Ectodermal cell (in vitro differentiated cells): Measurements from ENCODE around the gene NOTUM.

Experiments used
- H3K27ac ChIP-seq: 2 replicates; pipeline ENCODE4 v1.7.0; 2013; ENCODE audit warnings: mild to moderate bottlenecking, low read depth, low read length; ENCODE audit not compliant: insufficient read depth, poor library complexity, severe bottlenecking
- H3K27me3 ChIP-seq: 2 replicates; pipeline ENCODE4 v1.7.0; 2013; ENCODE audit warnings: mild to moderate bottlenecking, low read length; ENCODE audit not compliant: insufficient read depth, control insufficient read depth, poor library complexity, severe bottlenecking
- H3K36me3 ChIP-seq: one replicate; pipeline ENCODE4 v1.7.0; 2013; ENCODE audit warnings: low read length; ENCODE audit not compliant: control insufficient read depth, insufficient read depth
- H3K4me1 ChIP-seq: one replicate; pipeline ENCODE4 v1.7.0; 2013; ENCODE audit warnings: low read length; ENCODE audit not compliant: control insufficient read depth, insufficient read depth
- H3K4me3 ChIP-seq: 2 replicates; pipeline ENCODE4 v1.7.0; 2013; ENCODE audit warnings: low read depth, low read length, control low read depth; ENCODE audit not compliant: insufficient read depth
- H3K9me3 ChIP-seq: 2 replicates; pipeline ENCODE4 v1.7.0; 2013; ENCODE audit warnings: mild to moderate bottlenecking, low read length, moderate library complexity; ENCODE audit not compliant: control insufficient read depth
- WGBS, 2 experiments: methylation state at CpG; one replicate each; pipeline ENCODE4 v1.1.7; 2013; ENCODE audit warnings: missing lambda C conversion rate in 2 of 2; 5-methylcytosine and 5-hydroxymethylcytosine counted together

Gene NOTUM

DNA sequence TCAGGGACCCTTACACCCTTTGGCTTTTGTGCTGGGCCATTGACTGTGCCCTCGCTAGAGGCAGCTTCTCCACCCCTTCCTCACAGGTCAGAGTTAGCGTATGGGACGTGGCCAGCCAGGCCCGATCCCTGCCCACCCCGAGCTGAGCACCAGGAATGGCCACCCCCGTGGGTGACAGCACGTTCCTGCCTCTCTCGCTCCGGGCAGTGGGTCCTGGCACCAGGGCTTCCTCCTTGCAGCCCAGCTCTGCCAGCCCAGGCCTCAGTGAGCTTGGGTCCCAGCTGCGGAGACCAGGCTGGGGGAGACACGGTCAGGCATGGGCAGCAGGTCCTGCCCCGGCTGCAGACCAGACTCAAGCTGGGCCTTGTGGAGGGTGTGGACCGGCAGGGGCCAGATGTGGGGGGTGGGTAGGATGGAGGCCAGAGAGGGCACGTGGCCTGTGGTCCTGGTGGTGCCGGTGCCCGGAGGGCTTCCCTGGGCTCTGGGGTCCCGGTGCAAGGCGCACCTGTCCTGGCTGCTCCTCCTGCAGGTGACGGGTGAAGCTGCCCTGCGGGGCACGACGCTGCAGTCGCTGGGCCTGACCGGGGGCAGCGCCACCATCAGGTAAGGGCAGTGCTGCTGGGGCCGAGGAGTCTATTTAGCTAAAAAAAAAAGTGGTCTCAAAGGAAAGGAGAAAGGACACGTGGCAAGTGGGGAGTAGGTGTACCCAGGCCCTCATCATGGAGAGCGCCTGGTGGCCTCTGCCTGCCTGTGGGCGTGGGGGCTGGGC is 34.7 kb upstream of the NOTUM start:
- no peaks in the 10 kb centered on the region for H3K9me3 ChIP-seq
- no peak overlapping the region for H3K27ac ChIP-seq
- H3K4me1 ChIP-seq, result peaks cover 57% of the 10 kb centered on the region
- H3K27me3 ChIP-seq, result no peaks in the 10 kb centered on the region
- H3K4me3 ChIP-seq, result no peak overlapping the region
- H3K36me3 ChIP-seq, result no peaks in the 10 kb centered on the region
- WGBS, 2 experiments, result 94 to 95% methylated on average over 29 of the region's 29 CpGs

DNA sequence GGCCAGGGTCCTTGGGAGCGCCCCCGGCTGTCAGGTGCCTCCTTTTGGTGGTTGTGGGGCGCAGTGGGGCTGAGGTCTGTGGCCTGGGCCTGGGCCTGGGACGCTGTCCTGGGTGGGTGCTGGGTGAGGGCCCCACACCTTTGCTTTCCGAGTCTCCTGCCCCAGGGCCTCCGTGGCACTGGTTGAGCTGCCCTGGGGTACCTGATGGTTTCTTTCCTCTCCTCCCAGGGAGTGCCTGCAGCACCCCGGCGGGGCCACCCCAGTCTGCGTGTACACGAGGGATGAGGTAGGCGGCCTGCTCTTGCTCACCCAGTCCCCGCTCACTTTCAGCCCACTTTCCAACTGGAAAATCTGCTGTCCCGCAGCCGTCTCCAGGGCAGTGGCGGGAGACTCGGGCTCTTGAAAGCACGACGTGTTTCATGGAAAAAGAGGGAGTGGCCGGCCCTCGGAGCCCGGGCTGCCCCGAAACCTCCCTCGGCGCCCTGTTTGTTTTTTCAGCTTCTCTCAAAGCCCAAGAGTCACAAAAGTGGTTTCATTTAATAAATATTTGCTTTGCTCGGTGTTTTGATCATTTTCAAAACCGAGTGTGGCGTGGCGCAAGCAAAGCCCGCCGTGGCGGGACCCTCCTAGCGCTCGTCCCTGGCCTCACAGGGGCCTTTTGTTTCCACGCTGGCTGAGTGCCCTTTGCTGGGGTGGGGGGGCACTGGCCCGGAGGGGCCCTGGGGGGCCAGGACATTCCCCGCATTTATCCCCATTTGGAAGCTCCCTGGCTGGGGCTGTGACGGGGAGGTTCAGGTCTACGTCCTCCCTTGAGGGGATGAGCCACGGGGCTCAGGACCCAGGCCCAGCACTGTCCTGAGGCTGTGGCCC is 33.8 kb upstream of the NOTUM start:
- WGBS, 2 experiments, result 87 to 89% methylated on average over 39 of the region's 39 CpGs
- peaks cover 4% of the 10 kb centered on the region for H3K36me3 ChIP-seq
- no peak overlapping the region for H3K27ac ChIP-seq
- peaks cover 50% of the 10 kb centered on the region for H3K4me1 ChIP-seq
- no peaks in the 10 kb centered on the region for H3K9me3 ChIP-seq
- no peak overlapping the region for H3K4me3 ChIP-seq
- no peaks in the 10 kb centered on the region for H3K27me3 ChIP-seq

DNA sequence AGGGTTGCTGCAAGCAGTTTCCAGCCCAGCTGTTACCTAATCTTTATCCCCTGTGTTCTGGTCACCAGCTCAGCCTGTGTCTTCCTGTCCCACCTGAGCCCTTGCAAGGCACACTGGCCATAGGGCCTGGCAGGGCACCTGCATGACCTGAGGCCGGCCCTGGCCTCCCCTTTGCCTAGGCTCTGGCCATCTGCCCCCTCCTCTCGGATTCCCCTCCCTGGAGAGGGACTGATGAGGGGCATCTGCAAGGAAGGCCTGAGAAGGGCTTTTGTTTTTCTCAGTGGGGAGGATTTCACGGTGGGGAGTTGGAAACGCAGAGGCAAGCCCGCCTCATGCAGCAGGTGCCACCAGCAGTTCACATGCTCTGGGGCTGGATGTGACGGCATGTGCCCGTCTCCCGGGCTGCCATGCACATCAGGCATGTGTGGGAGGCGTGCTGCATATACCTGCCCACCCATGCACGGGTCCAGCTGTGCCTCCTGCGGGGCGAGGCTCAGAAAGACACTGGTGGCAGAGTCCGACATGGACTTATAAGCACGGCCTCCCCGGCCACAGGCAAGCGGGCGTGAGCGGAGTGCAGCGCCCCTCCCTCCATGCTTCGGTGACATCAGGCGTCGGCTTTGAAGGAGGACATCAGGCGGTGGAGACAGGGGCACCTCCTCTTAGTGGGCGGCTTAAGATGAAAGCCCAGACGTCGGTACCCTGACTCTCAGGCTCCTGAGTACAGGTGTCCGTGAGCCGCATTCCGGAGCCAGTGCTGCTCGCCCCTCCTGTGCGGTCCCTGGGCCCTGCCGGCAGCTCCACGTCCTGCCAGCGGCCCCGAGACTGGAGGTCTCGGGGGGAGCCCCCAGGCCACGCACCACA is 33.0 kb upstream of the NOTUM start:
- H3K4me1 ChIP-seq, result peaks cover 50% of the 10 kb centered on the region
- no peaks in the 10 kb centered on the region for H3K9me3 ChIP-seq
- H3K27me3 ChIP-seq, result no peaks in the 10 kb centered on the region
- peak overlapping the region; percentile 69 for H3K27ac ChIP-seq
- 75 to 77% methylated on average over 37 of the region's 37 CpGs for WGBS, 2 experiments
- peaks cover 4% of the 10 kb centered on the region for H3K36me3 ChIP-seq
- peak overlapping the region; percentile 4 for H3K4me3 ChIP-seq

DNA sequence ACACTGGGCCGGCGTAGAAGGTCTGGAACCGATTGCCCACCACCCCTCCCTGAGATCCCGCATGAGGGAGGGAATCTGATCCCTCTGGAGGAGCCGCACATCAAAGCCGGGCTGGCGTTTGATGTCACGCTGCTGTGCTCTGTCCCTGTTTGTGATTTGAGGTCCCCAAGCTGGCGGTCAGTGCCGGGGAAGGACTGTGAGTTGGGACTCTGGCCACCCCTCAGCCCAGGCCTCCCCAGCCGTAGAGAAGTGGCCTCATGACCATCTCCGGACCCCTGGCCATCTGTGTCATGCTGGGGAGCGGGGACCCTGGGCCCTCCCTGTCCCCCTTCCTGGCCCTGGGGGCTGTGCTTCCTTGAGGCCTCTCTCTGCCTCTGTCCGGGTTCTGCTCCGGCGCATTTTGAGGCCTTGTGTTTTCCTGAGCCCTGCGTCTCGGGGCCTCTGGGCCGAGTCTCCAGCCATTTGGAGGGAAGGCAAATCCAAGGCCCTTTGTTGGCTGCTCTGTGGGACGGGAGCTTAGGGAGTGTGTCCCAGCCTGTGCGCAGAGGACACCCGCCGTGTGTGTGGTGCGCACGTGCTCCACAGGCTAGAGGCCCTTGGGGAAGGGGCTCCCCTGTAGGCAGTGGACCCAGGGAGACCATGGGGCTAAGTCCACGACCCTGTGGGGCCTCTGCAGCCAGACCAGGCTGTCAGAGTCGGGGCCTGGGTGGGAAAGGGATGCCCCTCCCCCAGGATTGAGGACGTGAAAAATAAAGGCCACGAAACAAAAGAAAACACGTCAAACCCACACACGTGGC is 31.5 kb upstream of the NOTUM start:
- Histone ChIP-seq H3K27me3 (no peaks in the 10 kb centered on the region), H3K36me3 (peaks cover 4% of the 10 kb centered on the region), H3K27ac (peak overlapping the region; percentile 93), H3K4me3 (no peak overlapping the region), H3K9me3 (no peaks in the 10 kb centered on the region), H3K4me1 (peaks cover 50% of the 10 kb centered on the region)
- WGBS, 2 experiments, result 41 to 43% methylated on average over 31 of the region's 31 CpGs

DNA sequence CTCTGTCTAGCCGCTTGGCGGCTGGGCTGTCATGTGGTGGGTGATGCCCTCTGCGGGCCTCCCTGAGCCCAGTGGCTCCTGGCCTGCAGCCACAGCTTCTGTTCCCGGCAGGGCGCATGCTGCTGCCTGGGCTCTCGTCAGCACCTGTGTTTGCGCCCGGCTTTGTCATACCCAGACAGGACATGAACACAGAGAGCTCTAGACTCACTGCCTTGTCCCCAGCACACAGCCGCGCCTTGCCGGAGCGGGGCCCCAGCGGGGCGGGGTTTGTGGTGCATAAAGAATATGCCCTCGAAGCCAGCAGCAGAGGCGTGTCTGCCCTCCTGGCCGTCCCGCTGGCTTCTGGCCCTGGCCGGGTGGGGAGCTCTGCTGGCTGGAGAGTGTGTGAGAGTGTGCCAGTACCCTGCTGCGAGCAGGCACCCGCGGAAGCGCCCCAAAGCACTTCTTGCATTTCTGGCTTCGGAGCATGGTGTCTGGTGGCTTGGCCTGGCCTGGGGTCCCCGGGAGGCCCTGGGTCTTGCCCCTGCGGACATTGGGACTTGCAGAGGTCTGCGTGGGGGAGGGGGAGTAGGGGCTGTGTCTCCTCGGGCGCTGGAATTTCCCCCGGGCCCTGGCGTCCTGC is 30.8 kb upstream of the NOTUM start:
- Histone ChIP-seq H3K27me3 (no peaks in the 10 kb centered on the region), H3K36me3 (peaks cover 4% of the 10 kb centered on the region), H3K4me3 (peak overlapping the region; percentile 6), H3K27ac (peak overlapping the region; percentile 93), H3K4me1 (peaks cover 50% of the 10 kb centered on the region), H3K9me3 (no peaks in the 10 kb centered on the region)
- 34 to 35% methylated on average over 31 of the region's 31 CpGs for WGBS, 2 experiments

DNA sequence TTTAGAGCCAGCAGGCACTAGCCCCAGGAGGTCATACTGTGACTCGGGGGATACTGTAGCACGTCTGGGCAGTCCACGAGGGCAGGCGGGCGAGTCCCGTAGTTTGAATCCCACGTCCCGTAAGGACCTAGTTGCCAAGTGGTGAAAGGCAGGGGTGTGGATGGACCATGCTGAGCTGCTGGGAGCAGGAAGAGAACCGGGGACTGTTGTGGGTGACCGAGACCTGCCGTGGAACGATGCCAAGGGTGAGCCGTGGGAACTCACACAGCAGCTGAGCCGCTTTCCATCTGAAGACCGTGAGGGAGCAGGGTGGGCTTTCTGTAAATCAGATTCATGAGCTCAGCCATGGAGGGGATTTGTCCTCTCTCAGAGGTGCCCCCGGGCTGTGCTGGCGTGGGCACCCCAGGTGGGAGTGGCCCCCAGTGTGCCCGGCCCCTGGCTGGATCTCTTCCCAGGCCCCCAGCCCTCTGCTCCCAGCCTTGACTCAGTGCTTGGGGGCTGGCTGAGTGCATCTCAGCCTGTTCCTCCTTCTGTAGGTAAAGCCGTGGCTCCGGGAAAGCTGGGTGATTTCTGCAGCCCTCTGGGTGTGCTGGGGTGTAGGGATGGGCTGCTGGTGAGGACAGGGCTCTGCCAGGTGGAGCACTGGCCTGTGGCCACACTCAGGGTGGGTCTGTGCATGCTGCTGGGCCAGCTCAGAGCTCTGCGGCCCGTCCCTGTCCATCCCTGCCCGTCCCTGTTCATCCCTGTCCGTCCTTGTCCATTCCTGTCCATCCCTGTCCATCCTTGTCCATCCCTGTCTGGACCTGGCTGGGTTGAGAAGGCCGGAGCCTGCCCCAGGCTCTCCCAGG is 30.1 kb upstream of the NOTUM start:
- no peaks in the 10 kb centered on the region for H3K27me3 ChIP-seq
- H3K36me3 ChIP-seq, result peaks cover 4% of the 10 kb centered on the region
- H3K9me3 ChIP-seq, result no peaks in the 10 kb centered on the region
- H3K4me1 ChIP-seq, result peaks cover 50% of the 10 kb centered on the region
- peak overlapping the region; percentile 93 for H3K27ac ChIP-seq
- 90 to 91% methylated on average over 25 of the region's 25 CpGs for WGBS, 2 experiments
- H3K4me3 ChIP-seq, result no peak overlapping the region

DNA sequence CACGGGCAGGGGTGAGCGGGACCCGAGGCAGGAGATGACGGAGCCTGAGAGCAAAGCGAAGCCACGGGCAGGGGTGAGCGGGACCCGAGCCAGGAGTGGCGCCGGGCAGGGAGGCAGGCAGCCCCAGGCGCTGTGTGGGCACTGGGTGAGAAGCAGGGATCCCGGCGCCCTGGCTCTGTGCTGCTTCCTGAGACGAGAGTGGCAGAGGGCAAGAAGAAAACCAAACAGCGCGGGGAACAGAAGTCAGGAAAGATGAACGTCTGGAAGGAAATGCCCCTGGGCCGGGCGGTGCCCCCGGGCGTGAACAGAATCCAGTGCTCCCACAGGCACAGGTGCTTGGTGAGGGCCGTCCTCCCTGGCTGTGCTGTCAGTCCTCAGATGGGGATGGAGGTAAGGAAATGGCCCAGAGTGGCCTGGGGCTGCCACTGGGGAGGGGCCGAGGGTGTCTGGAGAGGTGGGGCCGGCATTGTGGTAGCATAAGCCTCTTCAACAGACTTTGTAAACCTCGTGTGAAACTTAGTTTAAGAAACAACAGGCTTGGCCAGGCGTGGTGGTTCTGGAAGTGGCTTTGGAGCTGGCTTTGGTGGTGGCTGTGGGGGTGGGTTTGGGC is 26.3 kb upstream of the NOTUM start:
- Histone ChIP-seq H3K4me3 (no peak overlapping the region), H3K4me1 (peaks cover 15% of the 10 kb centered on the region), H3K9me3 (no peaks in the 10 kb centered on the region), H3K27ac (no peak overlapping the region), H3K36me3 (peaks cover 13% of the 10 kb centered on the region), H3K27me3 (no peaks in the 10 kb centered on the region)
- WGBS, 2 experiments, result 94 to 95% methylated on average over 26 of the region's 26 CpGs

DNA sequence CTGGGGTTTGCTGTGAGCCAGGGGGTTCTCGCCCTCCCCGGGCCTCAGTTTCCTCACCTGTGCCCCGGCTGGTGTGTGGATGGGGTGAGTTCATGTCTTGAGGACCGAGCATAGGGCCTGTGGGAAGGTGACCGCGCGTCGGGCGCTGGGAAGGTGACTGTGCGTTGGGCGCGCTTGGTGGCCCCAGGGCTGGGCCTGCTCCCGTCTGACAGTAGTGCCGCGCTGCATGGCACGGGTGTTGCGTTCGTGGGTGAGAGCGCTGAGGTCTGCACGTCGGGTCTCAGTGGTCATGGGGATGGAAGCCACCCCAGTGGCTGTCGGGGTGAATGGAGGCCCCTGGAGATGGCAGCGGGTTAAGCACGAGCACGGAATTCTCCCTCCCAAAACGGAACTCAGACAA is 25.6 kb upstream of the NOTUM start:
- Histone ChIP-seq H3K27me3 (no peaks in the 10 kb centered on the region), H3K27ac (no peak overlapping the region), H3K4me3 (no peak overlapping the region), H3K9me3 (no peaks in the 10 kb centered on the region), H3K36me3 (peaks cover 13% of the 10 kb centered on the region), H3K4me1 (peaks cover 8% of the 10 kb centered on the region)
- WGBS, 2 experiments, result 95 to 97% methylated on average over 26 of the region's 26 CpGs
